Measurements from ENCODE around the gene AKR1B15. TPM values are rescaled to one million over a fixed set of nuclear protein-coding genes. Genes with fewer than 3 reads are reported as not detected.
A peak's percentile ranks its signal among the peaks of the same experiment; 100 is the strongest.
"Not testable (repeated sequence)": the region's sequence is repeated elsewhere in the genome, so short reads cannot be mapped to it uniquely, and the experiment has no call there.

The AKR1B15 gene
- total RNA-seq, 2 donors from 2014 or later, result not detected

DNA sequence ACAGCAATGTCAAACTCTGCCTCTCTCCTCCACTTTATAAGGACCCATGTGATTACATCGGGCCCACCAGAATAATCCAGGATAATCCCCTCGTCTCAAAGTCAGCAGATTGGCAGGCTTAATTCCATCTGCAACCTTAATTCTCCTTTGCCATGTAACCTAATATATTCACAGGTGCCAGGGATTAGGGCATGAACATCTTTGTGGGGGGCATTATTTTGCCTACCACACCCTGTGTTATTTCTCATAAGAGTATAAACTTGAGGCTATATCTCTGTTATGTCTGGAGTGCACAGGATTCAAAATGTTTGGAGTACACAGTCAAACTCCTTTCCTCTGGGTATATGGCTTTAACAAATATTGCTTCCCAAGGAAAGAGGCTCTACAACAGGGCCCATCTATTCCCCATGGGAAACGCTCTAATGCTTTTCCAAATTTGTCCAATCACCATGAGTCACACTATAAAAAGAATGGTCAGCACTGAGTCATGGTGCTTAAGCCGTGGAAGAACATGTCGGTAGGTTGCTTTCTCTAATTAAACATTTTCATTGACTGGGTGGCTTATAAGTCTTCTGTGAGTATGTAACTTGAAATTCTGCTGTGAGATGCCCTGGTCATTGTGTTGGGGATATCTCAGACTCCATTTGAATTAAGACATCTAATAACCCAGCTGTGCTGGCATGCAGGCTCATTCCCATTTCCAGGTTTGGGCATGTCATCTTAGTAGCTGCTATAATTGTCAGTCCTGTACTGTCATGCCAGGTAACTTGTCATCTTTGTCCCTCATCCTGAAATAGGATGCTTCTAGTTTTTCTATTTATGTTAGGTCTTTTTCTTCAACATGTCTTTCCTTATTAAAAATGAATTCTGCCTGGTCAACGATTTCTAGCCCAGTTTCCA lies 33.1 kb upstream of the AKR1B15 start:
- Mint-ChIP-seq H3K9me3 (no peaks in the 10 kb centered on the region), H3K4me1 (no peaks in the 10 kb centered on the region), H3K36me3 (ENCODE audit: low read depth) (no peaks in the 10 kb centered on the region), H3K27ac (no peak overlapping the region), H3K27me3 (ENCODE audit: insufficient read depth) (peaks cover 20% of the 10 kb centered on the region), H3K4me3 (no peak overlapping the region)
- Histone ChIP-seq H3K36me3 (ENCODE audit: control insufficient read depth, insufficient read depth, low read length) (no peaks in the 10 kb centered on the region), H3K4me1 (ENCODE audit: control insufficient read depth, insufficient read depth, low read length) (peaks cover 3% of the 10 kb centered on the region), H3K4me3 (ENCODE audit: low read length) (no peak overlapping the region), H3K27me3 (ENCODE audit: control insufficient read depth, insufficient read depth, low read length, poor library complexity, severe bottlenecking) (peaks cover 5% of the 10 kb centered on the region), H3K27ac (ENCODE audit: low read depth, low read length) (no peak overlapping the region), H3K9me3 (ENCODE audit: control insufficient read depth, low read length) (no peaks in the 10 kb centered on the region), H3K9ac (ENCODE audit: extremely low read depth, low read length, poor library complexity, severe bottlenecking) (no peak overlapping the region)
- TF ChIP-seq, protein P1, sequence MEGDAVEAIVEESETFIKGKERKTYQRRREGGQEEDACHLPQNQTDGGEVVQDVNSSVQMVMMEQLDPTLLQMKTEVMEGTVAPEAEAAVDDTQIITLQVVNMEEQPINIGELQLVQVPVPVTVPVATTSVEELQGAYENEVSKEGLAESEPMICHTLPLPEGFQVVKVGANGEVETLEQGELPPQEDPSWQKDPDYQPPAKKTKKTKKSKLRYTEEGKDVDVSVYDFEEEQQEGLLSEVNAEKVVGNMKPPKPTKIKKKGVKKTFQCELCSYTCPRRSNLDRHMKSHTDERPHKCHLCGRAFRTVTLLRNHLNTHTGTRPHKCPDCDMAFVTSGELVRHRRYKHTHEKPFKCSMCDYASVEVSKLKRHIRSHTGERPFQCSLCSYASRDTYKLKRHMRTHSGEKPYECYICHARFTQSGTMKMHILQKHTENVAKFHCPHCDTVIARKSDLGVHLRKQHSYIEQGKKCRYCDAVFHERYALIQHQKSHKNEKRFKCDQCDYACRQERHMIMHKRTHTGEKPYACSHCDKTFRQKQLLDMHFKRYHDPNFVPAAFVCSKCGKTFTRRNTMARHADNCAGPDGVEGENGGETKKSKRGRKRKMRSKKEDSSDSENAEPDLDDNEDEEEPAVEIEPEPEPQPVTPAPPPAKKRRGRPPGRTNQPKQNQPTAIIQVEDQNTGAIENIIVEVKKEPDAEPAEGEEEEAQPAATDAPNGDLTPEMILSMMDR (conservative IDR thresholded peaks at IDR 0.05), result no peak
- no peak for DNase-seq
- 81 to 87% methylated on average over 4 to 6 of the region's 6 CpGs for WGBS, 2 experiments (ENCODE audit: insufficient coverage in 1 of 2, insufficient read length in 1 of 2)

DNA sequence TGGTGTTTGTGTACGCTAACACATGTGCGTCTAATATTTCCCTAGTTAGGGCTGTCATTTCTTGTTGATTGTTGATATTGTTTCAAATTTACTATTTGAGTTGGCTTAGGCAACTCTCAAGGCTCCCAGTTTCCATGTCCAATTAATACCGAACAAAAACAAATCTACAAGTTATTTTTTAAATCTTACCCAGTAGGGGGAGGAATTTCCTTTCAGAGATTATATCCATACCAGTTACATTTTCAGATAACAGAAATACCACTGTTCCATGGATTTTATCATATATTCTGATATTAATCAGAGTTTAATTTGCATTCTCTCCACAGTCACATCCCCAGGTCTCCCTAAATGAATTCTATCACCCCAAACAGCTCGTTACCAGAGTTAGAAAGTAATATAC lies 28.8 kb upstream of the AKR1B15 start:
- Histone ChIP-seq H3K4me3 (ENCODE audit: low read length) (no peak overlapping the region), H3K27me3 (ENCODE audit: control insufficient read depth, insufficient read depth, low read length, poor library complexity, severe bottlenecking) (peaks cover 5% of the 10 kb centered on the region), H3K27ac (ENCODE audit: low read depth, low read length) (no peak overlapping the region), H3K36me3 (ENCODE audit: control insufficient read depth, insufficient read depth, low read length) (no peaks in the 10 kb centered on the region), H3K9ac (ENCODE audit: extremely low read depth, low read length, poor library complexity, severe bottlenecking) (no peak overlapping the region), H3K9me3 (ENCODE audit: control insufficient read depth, low read length) (no peaks in the 10 kb centered on the region), H3K4me1 (ENCODE audit: control insufficient read depth, insufficient read depth, low read length) (no peaks in the 10 kb centered on the region)
- TF ChIP-seq, protein P1 (conservative IDR thresholded peaks at IDR 0.05), result no peak
- H3K27me3 Mint-ChIP-seq (ENCODE audit: insufficient read depth), result peaks cover 14% of the 10 kb centered on the region
- H3K4me3 Mint-ChIP-seq, result no peak overlapping the region
- no peaks in the 10 kb centered on the region for H3K36me3 Mint-ChIP-seq (ENCODE audit: low read depth)
- no peaks in the 10 kb centered on the region for H3K9me3 Mint-ChIP-seq
- DNase-seq, result no peak
- no peak overlapping the region for H3K27ac Mint-ChIP-seq
- H3K4me1 Mint-ChIP-seq, result no peaks in the 10 kb centered on the region
- WGBS, 2 experiments (ENCODE audit: insufficient coverage in 1 of 2, insufficient read length in 1 of 2), result 96 to 100% methylated on average over 2 to 3 of the region's 4 CpGs

DNA sequence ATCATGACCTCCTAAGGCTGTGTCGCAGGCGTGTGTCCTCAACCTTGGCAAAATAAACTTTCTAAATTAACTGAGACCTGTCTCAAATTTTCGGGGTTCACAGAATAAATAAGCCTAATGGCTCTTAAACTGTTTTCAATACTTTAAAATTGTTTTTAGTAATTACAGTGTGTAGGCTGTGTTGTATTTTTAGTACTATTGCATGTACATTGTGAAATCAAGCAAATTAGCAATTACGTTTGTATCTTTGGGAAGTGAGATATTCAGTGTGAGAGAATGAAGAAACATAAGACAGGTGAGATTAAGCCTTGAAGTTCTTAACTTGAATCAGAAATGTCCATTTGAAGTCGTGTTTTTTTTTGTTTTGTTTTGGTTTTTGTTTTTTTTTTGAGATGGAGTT lies 26.3 kb upstream of the AKR1B15 start:
- no peak overlapping the region for H3K27ac ChIP-seq (ENCODE audit: low read depth, low read length)
- H3K4me3 ChIP-seq (ENCODE audit: low read length), result no peak overlapping the region
- no peaks in the 10 kb centered on the region for H3K36me3 Mint-ChIP-seq (ENCODE audit: low read depth)
- WGBS, 2 experiments (ENCODE audit: insufficient coverage in 1 of 2, insufficient read length in 1 of 2), result 84 to 100% methylated on average over 4 to 5 of the region's 5 CpGs
- H3K9me3 ChIP-seq (ENCODE audit: control insufficient read depth, low read length), result no peaks in the 10 kb centered on the region
- no peaks in the 10 kb centered on the region for H3K27me3 ChIP-seq (ENCODE audit: control insufficient read depth, insufficient read depth, low read length, poor library complexity, severe bottlenecking)
- H3K36me3 ChIP-seq (ENCODE audit: control insufficient read depth, insufficient read depth, low read length), result no peaks in the 10 kb centered on the region
- H3K9ac ChIP-seq (ENCODE audit: extremely low read depth, low read length, poor library complexity, severe bottlenecking), result no peak overlapping the region
- no peak overlapping the region for H3K27ac Mint-ChIP-seq
- no peaks in the 10 kb centered on the region for H3K4me1 ChIP-seq (ENCODE audit: control insufficient read depth, insufficient read depth, low read length)
- DNase-seq, result no peak
- no peak overlapping the region for H3K4me3 Mint-ChIP-seq
- H3K9me3 Mint-ChIP-seq, result no peaks in the 10 kb centered on the region
- peaks cover 2% of the 10 kb centered on the region for H3K4me1 Mint-ChIP-seq
- TF ChIP-seq, protein P1 (conservative IDR thresholded peaks at IDR 0.05), result no peak
- H3K27me3 Mint-ChIP-seq (ENCODE audit: insufficient read depth), result peaks cover 5% of the 10 kb centered on the region

DNA sequence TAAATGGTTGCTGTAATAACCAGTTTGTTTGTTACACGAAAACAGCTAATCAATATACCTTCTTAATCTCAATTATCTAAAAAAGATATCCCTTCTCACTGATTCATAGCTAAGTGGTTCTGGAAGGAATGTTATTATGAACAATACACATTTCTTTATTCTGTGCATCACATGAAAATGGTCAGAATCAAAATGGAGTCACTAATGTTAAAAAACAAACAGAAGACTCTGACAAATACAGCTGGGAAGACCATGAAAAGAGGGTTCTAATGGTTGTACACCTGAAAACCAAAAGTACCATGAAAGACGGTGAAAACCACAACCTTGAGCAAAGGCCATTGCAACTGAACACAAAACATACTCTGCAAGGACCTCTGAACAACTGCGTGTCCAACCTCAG lies 23.5 kb upstream of the AKR1B15 start:
- not testable (repeated sequence) for H3K27ac Mint-ChIP-seq

DNA sequence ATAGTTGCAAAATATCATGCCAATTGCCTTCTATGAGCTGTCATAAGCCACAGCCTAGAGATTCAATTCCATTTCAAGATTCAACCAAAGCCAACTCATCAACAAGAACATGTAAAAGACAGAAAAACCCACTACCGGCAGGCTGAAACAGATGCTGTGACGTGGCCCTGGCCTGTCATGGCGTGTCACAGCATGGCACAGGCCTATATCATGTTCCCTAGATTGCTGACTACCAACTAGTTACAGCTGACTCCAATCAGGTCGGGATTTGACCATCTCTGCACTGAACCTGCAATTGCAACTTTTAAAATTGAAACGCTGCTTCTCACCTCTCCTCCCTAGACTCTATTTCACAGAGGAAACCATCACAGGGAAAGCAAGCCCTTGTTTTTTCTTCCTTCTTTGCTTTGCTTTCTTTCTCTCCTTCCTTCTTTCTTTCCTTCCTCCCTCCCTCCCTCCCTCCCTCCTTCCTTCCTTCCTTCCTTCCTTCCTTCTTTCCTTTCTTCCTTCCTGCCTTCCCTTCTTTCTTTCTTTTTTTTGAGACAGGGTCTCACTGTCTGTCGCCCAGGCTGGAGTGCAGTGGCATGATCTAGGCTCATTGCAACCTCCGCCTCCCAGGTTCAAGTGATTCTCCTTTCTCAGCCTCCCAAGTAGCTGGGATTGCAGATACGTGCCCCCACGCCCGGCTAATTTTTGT lies 22.2 kb upstream of the AKR1B15 start:
- H3K27ac ChIP-seq (ENCODE audit: low read depth, low read length); H3K4me3 Mint-ChIP-seq; DNase-seq; H3K9me3 ChIP-seq (ENCODE audit: control insufficient read depth, low read length); H3K27me3 Mint-ChIP-seq (ENCODE audit: insufficient read depth); H3K27ac Mint-ChIP-seq; H3K4me3 ChIP-seq (ENCODE audit: low read length); H3K9ac ChIP-seq (ENCODE audit: extremely low read depth, low read length, poor library complexity, severe bottlenecking); H3K27me3 ChIP-seq (ENCODE audit: control insufficient read depth, insufficient read depth, low read length, poor library complexity, severe bottlenecking); H3K9me3 Mint-ChIP-seq; H3K36me3 Mint-ChIP-seq (ENCODE audit: low read depth); H3K4me1 ChIP-seq (ENCODE audit: control insufficient read depth, insufficient read depth, low read length); H3K36me3 ChIP-seq (ENCODE audit: control insufficient read depth, insufficient read depth, low read length); H3K4me1 Mint-ChIP-seq: not testable (repeated sequence)
- 92% methylated on average over 6 to 10 of the region's 10 CpGs for WGBS, 2 experiments (ENCODE audit: insufficient coverage in 1 of 2, insufficient read length in 1 of 2)

More for the DNA sequence above, 23.5 kb upstream of the AKR1B15 start:
- H3K27me3 ChIP-seq (ENCODE audit: control insufficient read depth, insufficient read depth, low read length, poor library complexity, severe bottlenecking); H3K4me3 Mint-ChIP-seq; H3K36me3 ChIP-seq (ENCODE audit: control insufficient read depth, insufficient read depth, low read length); H3K4me3 ChIP-seq (ENCODE audit: low read length); H3K4me1 ChIP-seq (ENCODE audit: control insufficient read depth, insufficient read depth, low read length); H3K36me3 Mint-ChIP-seq (ENCODE audit: low read depth); H3K4me1 Mint-ChIP-seq; H3K9me3 ChIP-seq (ENCODE audit: control insufficient read depth, low read length); H3K27me3 Mint-ChIP-seq (ENCODE audit: insufficient read depth); H3K9ac ChIP-seq (ENCODE audit: extremely low read depth, low read length, poor library complexity, severe bottlenecking); H3K27ac ChIP-seq (ENCODE audit: low read depth, low read length); H3K9me3 Mint-ChIP-seq: not testable (repeated sequence)
- peak; percentile 13 for DNase-seq
- 95 to 100% methylated on average over 3 of the region's 3 CpGs for WGBS, 2 experiments (ENCODE audit: insufficient coverage in 1 of 2, insufficient read length in 1 of 2)

All from endodermal cell (in vitro differentiated cells).